Measurements from ENCODE around the gene SH3RF3. TPM values are rescaled to one million over a fixed set of nuclear protein-coding genes. Genes with fewer than 3 reads are reported as not detected.

Gene SH3RF3
- total RNA-seq, 1 donor from 2014 or later: 0.28 TPM

DNA sequence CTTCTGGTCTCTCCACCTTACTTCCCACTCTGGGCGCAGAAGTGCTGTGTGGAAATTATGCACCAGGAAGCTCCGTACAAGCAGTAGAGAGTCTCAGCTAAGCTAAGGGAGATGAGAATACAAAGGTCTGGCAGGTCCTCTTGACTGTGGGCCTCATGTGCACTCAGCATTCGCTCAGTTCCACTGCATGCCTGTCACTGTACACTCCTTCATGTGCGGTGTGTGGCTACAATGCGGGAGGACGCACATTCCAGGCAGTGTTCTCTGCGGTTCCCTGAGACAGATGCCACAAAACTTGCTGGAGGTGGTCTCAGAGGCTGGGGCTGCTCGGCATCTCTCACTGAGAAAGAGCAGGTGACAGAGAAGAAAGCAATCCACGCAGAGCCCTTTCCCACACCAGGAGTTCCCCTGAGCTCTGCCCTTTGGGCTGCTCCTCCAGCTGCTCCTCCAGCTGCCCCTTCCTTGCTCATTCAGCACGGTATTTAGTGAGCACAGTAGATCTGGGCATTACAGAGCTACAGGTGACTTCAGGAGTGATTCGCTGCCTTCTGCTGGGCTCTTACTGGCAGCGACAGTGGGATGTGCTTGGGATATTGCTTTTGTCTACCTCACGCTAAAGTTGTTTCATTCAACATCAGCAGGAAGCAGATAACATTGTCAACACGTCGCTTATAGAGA is 176.6 kb downstream of the SH3RF3 start:
- peak; percentile 8 for DNase-seq (ENCODE audit: low spot score)
- Histone ChIP-seq H3K9ac (no peak overlapping the region), H3K4me2 (no peak overlapping the region), H3K79me2 (ENCODE audit: low read depth) (no peaks in the 10 kb centered on the region), H4K20me1 (ENCODE audit: low read depth) (no peaks in the 10 kb centered on the region), H3K4me3 (no peak overlapping the region), H3K36me3 (no peaks in the 10 kb centered on the region), H3K4me1 (no peaks in the 10 kb centered on the region), H3K27me3 (no peaks in the 10 kb centered on the region), H3K9me3 (ENCODE audit: low read depth) (no peaks in the 10 kb centered on the region), H2AFZ (replicated peaks) (no peak overlapping the region), H3F3A (ENCODE audit: low read depth) (no peaks in the 10 kb centered on the region), H3K27ac (no peak overlapping the region)
- Mint-ChIP-seq H3K27me3 (ENCODE audit: insufficient read depth, low read depth) (peaks cover 2% of the 10 kb centered on the region), H3K9me3 (no peaks in the 10 kb centered on the region), H3K36me3 (no peaks in the 10 kb centered on the region), H3K27ac (no peak overlapping the region), H3K4me1 (peaks cover 22% of the 10 kb centered on the region), H3K4me3 (no peak overlapping the region)
- TF ChIP-seq, protein P1, sequence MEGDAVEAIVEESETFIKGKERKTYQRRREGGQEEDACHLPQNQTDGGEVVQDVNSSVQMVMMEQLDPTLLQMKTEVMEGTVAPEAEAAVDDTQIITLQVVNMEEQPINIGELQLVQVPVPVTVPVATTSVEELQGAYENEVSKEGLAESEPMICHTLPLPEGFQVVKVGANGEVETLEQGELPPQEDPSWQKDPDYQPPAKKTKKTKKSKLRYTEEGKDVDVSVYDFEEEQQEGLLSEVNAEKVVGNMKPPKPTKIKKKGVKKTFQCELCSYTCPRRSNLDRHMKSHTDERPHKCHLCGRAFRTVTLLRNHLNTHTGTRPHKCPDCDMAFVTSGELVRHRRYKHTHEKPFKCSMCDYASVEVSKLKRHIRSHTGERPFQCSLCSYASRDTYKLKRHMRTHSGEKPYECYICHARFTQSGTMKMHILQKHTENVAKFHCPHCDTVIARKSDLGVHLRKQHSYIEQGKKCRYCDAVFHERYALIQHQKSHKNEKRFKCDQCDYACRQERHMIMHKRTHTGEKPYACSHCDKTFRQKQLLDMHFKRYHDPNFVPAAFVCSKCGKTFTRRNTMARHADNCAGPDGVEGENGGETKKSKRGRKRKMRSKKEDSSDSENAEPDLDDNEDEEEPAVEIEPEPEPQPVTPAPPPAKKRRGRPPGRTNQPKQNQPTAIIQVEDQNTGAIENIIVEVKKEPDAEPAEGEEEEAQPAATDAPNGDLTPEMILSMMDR (IDR thresholded peaks at IDR 0.05): no peak
- TF ChIP-seq EZH2 (IDR thresholded peaks at IDR 0.05): no peak
- no peak for TF ChIP-seq EZH2phosphoT487 (IDR thresholded peaks at IDR 0.05)

DNA sequence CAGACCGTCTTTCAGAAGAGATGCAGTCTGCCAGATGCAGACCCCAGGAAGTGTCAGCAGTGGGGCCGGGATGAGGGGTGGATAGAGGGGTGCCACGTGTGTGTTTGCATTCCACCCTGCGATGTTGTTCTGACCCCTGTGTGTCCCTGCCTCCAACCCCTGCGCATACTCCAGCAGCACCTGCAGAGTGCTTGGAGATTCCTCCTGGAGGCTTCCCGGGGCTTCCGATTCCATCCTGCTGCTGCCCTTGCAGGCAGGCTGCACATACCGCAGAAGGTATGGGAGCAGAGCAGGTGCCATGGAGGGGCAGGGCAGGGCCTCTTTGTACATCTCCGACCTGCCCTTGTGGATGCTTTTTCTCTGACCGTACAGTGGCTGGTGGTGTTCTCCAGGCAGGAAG is 177.2 kb downstream of the SH3RF3 start:
- Mint-ChIP-seq H3K4me3 (no peak overlapping the region), H3K27me3 (ENCODE audit: insufficient read depth, low read depth) (peaks cover 2% of the 10 kb centered on the region), H3K9me3 (no peaks in the 10 kb centered on the region), H3K27ac (no peak overlapping the region), H3K36me3 (no peaks in the 10 kb centered on the region), H3K4me1 (peaks cover 22% of the 10 kb centered on the region)
- DNase-seq (ENCODE audit: low spot score): no peak
- no peaks in the 10 kb centered on the region for H3K4me1 ChIP-seq
- no peaks in the 10 kb centered on the region for H3F3A ChIP-seq (ENCODE audit: low read depth)
- no peak overlapping the region for H3K27ac ChIP-seq
- TF ChIP-seq EZH2phosphoT487 (IDR thresholded peaks at IDR 0.05): no peak
- no peak for TF ChIP-seq EZH2 (IDR thresholded peaks at IDR 0.05)
- TF ChIP-seq, protein P1 (IDR thresholded peaks at IDR 0.05): no peak
- H4K20me1 ChIP-seq (ENCODE audit: low read depth): no peaks in the 10 kb centered on the region
- no peaks in the 10 kb centered on the region for H3K36me3 ChIP-seq
- no peaks in the 10 kb centered on the region for H3K9me3 ChIP-seq (ENCODE audit: low read depth)
- no peak overlapping the region for H3K9ac ChIP-seq
- no peak overlapping the region for H3K4me3 ChIP-seq
- no peak overlapping the region for H2AFZ ChIP-seq (replicated peaks)
- no peak overlapping the region for H3K4me2 ChIP-seq
- no peaks in the 10 kb centered on the region for H3K79me2 ChIP-seq (ENCODE audit: low read depth)
- no peaks in the 10 kb centered on the region for H3K27me3 ChIP-seq

DNA sequence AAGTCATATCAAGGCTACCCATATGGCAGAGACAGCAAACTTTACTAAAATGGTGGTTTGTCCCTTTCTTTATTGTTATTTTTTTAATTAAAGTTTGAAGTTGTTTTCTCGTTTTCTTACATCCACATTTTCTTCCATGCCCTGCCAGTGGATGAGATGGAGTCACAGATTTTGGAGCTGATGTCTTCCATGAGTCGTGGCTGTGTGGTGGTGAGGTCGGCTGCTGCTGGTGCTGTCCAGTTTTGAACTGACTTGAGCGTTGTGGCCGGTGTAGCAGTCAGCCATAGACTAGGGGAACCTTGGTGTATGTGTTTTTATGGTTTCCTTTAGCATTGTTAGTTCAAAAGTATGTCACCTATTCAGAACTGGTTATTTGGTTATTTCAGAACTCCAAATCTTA is 182.8 kb downstream of the SH3RF3 start:
- H3K9me3 Mint-ChIP-seq: no peaks in the 10 kb centered on the region
- H3K36me3 Mint-ChIP-seq: no peaks in the 10 kb centered on the region
- H3K27me3 ChIP-seq: no peaks in the 10 kb centered on the region
- H3K4me3 Mint-ChIP-seq: no peak overlapping the region
- H3K9me3 ChIP-seq (ENCODE audit: low read depth): no peaks in the 10 kb centered on the region
- no peak for DNase-seq (ENCODE audit: low spot score)
- no peaks in the 10 kb centered on the region for H3K36me3 ChIP-seq
- H2AFZ ChIP-seq (replicated peaks): no peak overlapping the region
- TF ChIP-seq EZH2 (IDR thresholded peaks at IDR 0.05): no peak
- TF ChIP-seq, protein P1 (IDR thresholded peaks at IDR 0.05): no peak
- no peak for TF ChIP-seq EZH2phosphoT487 (IDR thresholded peaks at IDR 0.05)
- H3K9ac ChIP-seq: no peak overlapping the region
- no peak overlapping the region for H3K27ac Mint-ChIP-seq
- H3K27me3 Mint-ChIP-seq (ENCODE audit: insufficient read depth, low read depth): peaks cover under 1% of the 10 kb centered on the region
- no peaks in the 10 kb centered on the region for H3K79me2 ChIP-seq (ENCODE audit: low read depth)
- no peak overlapping the region for H3K4me3 ChIP-seq
- H3K27ac ChIP-seq: no peak overlapping the region
- H3F3A ChIP-seq (ENCODE audit: low read depth): no peaks in the 10 kb centered on the region
- no peaks in the 10 kb centered on the region for H4K20me1 ChIP-seq (ENCODE audit: low read depth)
- H3K4me1 Mint-ChIP-seq: peaks cover under 1% of the 10 kb centered on the region
- no peak overlapping the region for H3K4me2 ChIP-seq
- no peaks in the 10 kb centered on the region for H3K4me1 ChIP-seq
